Erythroblast (primary cell): ENCODE results near the gene NTN1.

Experiments used
- GATA1 ChIP-seq: IDR thresholded peaks from 2 replicates; pipeline ENCODE4 v1.6.1; 2011; ENCODE audit warnings: low read depth, mild to moderate bottlenecking, control low read depth, low read length, moderate library complexity
- POLR2A ChIP-seq: IDR thresholded peaks from 2 replicates; pipeline ENCODE4 v1.6.1; 2011; ENCODE audit warnings: mild to moderate bottlenecking, low read length

DNA sequence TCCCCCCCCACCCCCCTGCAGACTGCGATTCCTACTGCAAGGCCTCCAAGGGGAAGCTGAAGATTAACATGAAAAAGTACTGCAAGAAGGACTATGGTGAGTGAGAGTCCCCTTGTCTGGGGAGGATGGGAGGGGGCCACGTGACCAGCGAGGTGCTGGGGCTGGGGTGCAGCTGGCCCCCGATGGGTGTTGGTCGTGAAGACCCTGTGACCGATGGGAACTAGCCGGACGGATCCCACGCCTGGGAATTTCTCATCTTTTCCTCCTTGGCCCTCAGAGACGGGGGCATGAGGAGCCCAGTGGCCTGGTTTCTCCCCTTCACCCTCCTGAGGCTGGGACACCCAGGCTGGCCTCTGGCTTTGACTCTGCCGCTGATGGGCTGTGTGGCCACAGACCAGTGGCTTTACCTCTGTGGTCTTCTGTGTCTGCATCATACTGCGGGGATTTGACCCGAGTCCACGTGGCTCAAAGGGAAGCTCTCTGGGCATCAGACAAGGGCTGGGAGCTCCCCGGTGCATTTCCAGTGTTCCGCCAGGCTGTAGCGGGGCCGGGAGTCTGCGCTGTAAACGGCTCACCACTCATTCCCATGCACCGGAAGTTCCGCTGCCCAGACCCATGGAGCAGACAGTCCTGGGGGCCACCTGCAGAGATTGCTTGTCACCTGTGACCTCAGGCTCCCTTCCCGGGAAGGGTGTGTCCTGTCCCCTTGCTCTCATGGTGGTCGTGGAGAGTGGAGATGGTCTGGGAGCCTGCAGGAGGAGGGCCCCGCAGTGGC, 200.0 kb downstream of the NTN1 start:
- no peak for TF ChIP-seq POLR2A
- TF ChIP-seq GATA1 = no peak
